ENCODE data around the gene SSBP4.

Gene SSBP4

DNA sequence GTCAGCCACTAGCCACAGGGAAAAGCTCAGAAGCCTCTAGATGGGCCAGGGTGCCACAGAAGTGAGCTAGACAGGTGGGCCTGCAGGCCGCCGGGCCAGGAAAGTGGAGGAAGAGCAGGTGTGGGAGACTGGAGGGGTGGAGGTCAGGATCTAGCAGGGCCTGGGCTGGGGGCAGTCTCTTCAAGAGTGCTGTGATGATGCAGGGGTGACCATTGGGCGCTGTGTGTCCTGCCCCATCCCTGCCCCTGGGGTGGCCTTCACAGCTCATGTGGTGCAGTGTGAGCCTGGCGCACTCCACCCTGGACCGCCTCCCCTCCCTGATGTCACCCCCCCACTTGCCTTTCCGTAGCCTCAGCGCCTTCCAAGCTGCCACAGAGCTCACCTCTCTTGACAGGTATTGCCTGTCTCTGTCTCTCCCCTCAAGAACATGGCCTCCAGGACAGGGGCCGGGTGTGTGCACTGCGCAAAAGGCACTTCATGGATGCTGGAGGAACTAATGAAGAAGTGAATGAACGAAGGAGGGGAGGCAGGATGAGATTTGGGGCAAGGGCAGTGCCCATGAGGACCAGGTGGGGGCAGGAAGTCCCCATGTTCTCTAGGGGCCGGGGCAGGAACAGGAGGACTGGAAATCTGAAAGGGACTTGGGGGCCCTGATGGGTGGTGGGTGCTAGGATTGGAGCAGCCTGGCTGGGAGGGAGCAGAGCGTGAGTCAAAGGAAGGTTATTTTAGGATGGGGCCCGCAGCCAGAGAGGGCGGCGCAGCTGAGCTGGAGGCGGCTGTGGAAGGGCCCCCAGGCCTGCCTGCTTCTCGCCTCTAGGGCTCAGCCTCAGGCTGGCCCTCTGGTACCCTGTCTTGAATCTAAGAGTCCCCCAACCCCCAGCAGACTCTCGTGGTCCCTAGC is 6.6 kb downstream of the SSBP4 start:
- no peak overlapping the region for H3K27ac ChIP-seq (ENCODE audit: low read length)

DNA sequence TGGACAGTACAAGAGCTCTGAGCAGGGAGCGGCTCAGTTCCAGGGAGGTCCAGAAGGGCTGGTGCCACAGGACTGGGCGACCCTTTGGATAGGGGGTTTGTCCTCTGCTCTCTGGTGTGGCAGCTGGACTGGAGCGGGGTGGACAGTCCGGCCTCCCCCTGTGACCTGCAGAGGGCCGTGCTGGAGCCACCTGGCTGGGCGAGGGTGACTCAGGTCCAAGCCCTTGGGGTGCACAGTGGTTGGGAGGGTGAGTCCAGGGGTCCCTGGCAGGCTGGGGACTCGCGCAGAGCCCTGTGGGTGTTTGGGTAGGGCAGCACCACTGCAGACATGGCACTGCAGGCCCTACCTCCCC is 7.2 kb downstream of the SSBP4 start:
- Histone ChIP-seq H3K36me3 (ENCODE audit: insufficient read depth, low read length) (peaks cover 15% of the 10 kb centered on the region), H3K4me2 (ENCODE audit: insufficient read depth, low read length) (no peak overlapping the region), H4K20me1 (ENCODE audit: insufficient read depth, low read length) (peaks cover 86% of the 10 kb centered on the region), H3K4me1 (ENCODE audit: insufficient read depth, low read length) (peaks cover 39% of the 10 kb centered on the region), H2AFZ (ENCODE audit: low read depth, low read length) (no peak overlapping the region), H3K9me3 (ENCODE audit: insufficient read depth, low read length, severe bottlenecking) (no peaks in the 10 kb centered on the region), H3K79me2 (ENCODE audit: insufficient read depth, low read length) (peaks cover 61% of the 10 kb centered on the region), H3K27ac (ENCODE audit: low read length) (no peak overlapping the region), H3K4me3 (ENCODE audit: low read depth in 1 of 2, low read length in 2 of 2) (no peak overlapping the region), H3K27me3 (ENCODE audit: insufficient read depth, low read length, poor library complexity) (no peaks in the 10 kb centered on the region), H3K9ac (ENCODE audit: low read depth, low read length) (no peak overlapping the region)
- ATAC-seq (ENCODE audit: insufficient read depth, low read depth) (no peak), DNase-seq (no peak)
- TF ChIP-seq EZH2 (IDR thresholded peaks at IDR 0.05; ENCODE audit: borderline replicate concordance, low read depth, low read length, severe bottlenecking), result no peak
- TF ChIP-seq, protein P1, sequence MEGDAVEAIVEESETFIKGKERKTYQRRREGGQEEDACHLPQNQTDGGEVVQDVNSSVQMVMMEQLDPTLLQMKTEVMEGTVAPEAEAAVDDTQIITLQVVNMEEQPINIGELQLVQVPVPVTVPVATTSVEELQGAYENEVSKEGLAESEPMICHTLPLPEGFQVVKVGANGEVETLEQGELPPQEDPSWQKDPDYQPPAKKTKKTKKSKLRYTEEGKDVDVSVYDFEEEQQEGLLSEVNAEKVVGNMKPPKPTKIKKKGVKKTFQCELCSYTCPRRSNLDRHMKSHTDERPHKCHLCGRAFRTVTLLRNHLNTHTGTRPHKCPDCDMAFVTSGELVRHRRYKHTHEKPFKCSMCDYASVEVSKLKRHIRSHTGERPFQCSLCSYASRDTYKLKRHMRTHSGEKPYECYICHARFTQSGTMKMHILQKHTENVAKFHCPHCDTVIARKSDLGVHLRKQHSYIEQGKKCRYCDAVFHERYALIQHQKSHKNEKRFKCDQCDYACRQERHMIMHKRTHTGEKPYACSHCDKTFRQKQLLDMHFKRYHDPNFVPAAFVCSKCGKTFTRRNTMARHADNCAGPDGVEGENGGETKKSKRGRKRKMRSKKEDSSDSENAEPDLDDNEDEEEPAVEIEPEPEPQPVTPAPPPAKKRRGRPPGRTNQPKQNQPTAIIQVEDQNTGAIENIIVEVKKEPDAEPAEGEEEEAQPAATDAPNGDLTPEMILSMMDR (IDR thresholded peaks at IDR 0.05; ENCODE audit: borderline replicate concordance, extremely low read depth, low read length, poor library complexity, severe bottlenecking), result no peak

More for the DNA sequence above, 6.6 kb downstream of the SSBP4 start:
- Histone ChIP-seq H3K4me3 (ENCODE audit: low read depth in 1 of 2, low read length in 2 of 2) (no peak overlapping the region), H3K4me1 (ENCODE audit: insufficient read depth, low read length) (peaks cover 45% of the 10 kb centered on the region), H2AFZ (ENCODE audit: low read depth, low read length) (no peak overlapping the region), H3K36me3 (ENCODE audit: insufficient read depth, low read length) (peaks cover 13% of the 10 kb centered on the region), H3K9ac (ENCODE audit: low read depth, low read length) (no peak overlapping the region), H3K9me3 (ENCODE audit: insufficient read depth, low read length, severe bottlenecking) (no peaks in the 10 kb centered on the region), H4K20me1 (ENCODE audit: insufficient read depth, low read length) (peaks cover 89% of the 10 kb centered on the region), H3K4me2 (ENCODE audit: insufficient read depth, low read length) (no peak overlapping the region), H3K27me3 (ENCODE audit: insufficient read depth, low read length, poor library complexity) (no peaks in the 10 kb centered on the region), H3K79me2 (ENCODE audit: insufficient read depth, low read length) (peaks cover 65% of the 10 kb centered on the region)
- TF ChIP-seq EZH2 (IDR thresholded peaks at IDR 0.05; ENCODE audit: borderline replicate concordance, low read depth, low read length, severe bottlenecking), result no peak
- TF ChIP-seq, protein P1 (IDR thresholded peaks at IDR 0.05; ENCODE audit: borderline replicate concordance, extremely low read depth, low read length, poor library complexity, severe bottlenecking), result no peak
- ATAC-seq (ENCODE audit: insufficient read depth, low read depth) (no peak), DNase-seq (no peak)

DNA sequence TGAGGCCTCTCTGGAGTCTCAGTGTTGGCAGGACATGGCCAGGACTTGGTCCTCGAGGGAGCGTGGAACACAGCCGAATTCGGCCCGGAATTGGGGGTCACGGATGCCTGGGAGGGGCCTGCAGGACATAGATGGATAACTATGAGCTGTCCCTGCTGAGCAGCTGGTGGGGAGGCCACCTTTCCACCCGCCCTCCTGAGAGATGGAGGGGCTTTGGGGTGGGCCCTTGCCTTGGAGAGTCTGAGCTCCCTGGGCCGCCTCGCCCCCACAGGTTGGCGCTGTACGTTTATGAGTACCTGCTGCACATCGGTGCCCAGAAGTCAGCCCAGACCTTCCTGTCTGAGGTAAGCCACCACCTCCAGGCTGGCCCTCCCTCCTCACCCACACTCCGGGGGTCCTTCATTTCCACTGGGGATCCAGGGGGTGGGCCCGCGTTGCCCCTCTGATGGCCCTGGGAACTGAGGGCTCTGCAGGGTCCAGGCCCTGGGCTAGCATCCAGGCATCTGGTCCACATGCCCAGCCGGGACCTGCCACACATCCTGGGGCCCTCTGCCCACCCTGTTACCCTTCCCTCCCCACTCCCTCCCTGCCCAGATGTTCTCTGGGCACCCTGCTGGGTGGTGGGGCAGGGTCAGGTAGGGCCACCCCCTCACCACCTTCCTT is 8.0 kb downstream of the SSBP4 start:
- Histone ChIP-seq H3K27me3 (ENCODE audit: insufficient read depth, low read length, poor library complexity) (no peaks in the 10 kb centered on the region), H3K27ac (ENCODE audit: low read length) (no peak overlapping the region), H3K79me2 (ENCODE audit: insufficient read depth, low read length) (peaks cover 53% of the 10 kb centered on the region), H4K20me1 (ENCODE audit: insufficient read depth, low read length) (peaks cover 84% of the 10 kb centered on the region), H3K9ac (ENCODE audit: low read depth, low read length) (no peak overlapping the region), H3K36me3 (ENCODE audit: insufficient read depth, low read length) (peaks cover 21% of the 10 kb centered on the region), H2AFZ (ENCODE audit: low read depth, low read length) (no peak overlapping the region), H3K4me3 (ENCODE audit: low read depth in 1 of 2, low read length in 2 of 2) (no peak overlapping the region), H3K4me1 (ENCODE audit: insufficient read depth, low read length) (peaks cover 34% of the 10 kb centered on the region), H3K9me3 (ENCODE audit: insufficient read depth, low read length, severe bottlenecking) (no peaks in the 10 kb centered on the region), H3K4me2 (ENCODE audit: insufficient read depth, low read length) (no peak overlapping the region)
- DNase-seq, result no peak
- TF ChIP-seq EZH2 (IDR thresholded peaks at IDR 0.05; ENCODE audit: borderline replicate concordance, low read depth, low read length, severe bottlenecking), result no peak
- TF ChIP-seq, protein P1 (IDR thresholded peaks at IDR 0.05; ENCODE audit: borderline replicate concordance, extremely low read depth, low read length, poor library complexity, severe bottlenecking), result no peak
- ATAC-seq (ENCODE audit: insufficient read depth, low read depth), result no peak
